Activated CD4-positive, alpha-beta T cell treated with anti-CD3 and anti-CD28 coated beads, Interleukin-2, amount 50 U/mL, for 16 hours (primary cell): ENCODE measurements around the gene CELF4.
"Not testable (repeated sequence)": the region's sequence is repeated elsewhere in the genome, so short reads cannot be mapped to it uniquely, and the experiment has no call there.

Experiments
- DNase-seq: peaks from one replicate; pipeline ENCODE4 v3.0.0-alpha.2; 2020

The CELF4 gene

GRCh38 chr18:37385846-37386778, 179.5 kb downstream of the CELF4 start:
- peak; percentile 25 for DNase-seq

GRCh38 chr18:37383846-37384595, 181.6 kb downstream of the CELF4 start:
- no peak for DNase-seq

DNA sequence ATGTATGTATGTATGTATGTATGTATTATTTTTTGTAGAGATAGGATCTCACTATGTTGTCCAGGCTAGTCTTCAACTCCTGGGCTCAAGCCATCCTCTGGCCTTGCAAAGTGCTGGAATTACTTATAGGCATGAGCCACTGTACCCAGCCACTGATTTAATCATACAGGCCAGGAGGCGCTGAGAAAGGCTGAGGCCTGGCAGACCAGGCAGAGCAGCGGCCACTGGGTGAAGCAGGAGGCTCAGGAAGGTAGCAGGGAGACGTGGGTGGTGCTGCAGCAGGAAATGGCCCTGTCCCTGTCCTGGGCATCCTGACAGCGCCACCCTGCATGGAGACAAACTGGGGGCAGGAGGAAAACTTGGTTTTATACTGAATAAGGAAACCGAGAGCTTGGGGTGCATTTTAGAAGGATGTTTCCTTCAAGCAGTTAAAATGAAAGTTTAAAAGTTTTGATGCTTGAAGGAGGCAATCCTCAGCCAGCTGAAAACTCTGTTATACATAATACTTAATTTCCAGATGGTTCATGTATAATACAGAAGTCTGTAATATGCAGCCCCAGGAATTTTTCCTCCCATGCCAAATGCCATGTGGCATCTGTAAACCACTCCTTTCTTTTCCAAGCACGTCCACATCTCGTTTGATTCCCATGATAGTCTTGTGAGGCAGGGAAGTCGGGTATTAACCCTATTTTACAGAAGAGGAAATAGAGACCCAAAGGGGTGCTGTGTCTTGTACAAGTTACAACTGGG, 182.4 kb downstream of the CELF4 start:
- DNase-seq, result no peak

DNA sequence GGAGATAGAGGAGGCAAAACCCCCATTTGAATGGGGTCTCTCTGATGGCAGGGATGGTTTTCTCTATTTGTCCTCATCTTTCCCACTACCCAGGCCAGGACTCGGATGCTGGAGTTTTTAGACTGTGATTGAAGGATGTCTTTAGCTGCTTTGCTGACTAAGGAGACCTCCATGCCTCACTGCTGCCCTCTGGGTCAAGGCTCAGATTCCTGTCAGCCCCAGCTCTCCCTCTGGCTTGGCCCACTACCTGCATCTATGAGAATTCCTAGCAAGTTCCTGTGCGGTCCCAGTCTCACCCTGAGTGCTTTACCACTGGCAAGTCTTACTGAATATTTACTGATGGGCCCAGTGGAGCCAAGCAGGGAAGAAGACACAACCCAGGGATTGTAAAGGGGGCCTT, 184.0 kb downstream of the CELF4 start:
- DNase-seq, result no peak

DNA sequence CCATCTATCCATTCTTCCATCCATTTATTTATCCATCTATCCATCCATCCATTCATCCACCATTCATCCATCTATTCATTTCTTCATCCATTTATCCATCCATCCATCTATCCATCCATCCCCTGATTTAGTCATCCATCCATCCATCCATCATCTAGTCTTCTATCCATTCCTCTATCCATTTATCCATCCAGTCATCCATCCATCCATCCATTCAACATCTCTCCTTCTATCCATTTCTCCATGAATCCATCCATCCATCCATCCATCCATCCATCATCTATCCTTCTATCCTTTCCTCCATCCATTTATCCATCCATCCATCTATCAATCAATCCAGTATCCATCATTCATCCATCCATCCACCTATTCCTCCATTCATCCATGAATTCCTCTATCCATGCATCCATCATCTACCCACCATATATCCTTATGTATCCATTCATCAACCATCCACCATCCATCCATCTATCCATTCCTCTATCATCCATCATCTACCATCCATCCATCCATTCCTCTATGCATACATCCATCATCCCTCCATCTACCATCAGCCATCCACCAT, 185.0 kb downstream of the CELF4 start:
- no peak for DNase-seq

DNA sequence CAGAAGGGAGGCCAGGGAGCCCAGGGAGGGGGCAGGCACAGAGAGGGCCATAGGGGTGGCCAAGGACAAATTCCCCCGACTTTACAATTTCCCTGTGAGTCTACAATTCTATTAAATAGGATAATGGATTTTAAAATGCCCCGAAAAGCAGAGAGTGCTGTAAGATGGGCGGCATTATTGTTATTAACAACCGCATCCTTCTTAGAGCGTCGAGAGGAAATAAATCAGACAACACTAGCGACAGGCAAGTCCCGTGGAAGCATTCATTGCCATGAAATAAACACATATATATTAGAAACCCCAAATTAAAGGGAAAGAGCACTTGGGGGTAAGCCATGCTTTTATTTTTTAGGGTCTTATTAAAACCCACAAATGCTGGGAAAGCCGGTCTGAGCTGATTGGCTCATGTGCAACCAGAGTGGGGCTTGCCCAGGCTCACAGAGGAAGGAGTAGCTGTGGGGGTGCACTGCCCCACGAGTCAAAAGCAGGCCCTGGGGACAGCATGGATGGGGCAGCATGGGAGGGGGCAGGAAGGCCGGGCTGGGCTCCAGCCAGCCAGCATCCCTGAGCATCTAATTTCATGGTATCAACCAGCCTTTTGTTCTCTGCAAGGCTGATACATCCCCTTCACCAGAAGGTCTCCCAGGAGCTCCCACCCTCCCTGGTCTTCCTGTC, 187.1 kb downstream of the CELF4 start:
- DNase-seq, result no peak

DNA sequence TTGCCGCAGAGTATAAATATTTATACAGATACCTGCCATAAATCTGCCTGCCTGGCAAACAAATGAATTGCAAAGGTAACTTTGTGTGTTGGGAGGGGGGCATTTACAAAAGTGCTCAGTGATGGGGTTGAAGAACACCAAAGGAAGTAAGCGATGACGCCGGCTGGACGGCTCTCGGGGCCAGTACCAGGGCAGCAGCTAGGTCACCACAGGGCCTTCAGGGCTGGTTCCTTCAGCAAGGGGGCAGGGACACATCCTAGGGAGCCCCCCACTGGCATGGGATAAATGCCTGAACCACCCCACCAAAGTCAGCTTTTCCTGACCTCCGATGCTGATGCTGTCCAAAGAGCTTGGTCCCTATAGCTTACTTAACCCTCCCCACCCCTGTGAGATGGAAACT, 190.4 kb downstream of the CELF4 start:
- DNase-seq, result no peak

DNA sequence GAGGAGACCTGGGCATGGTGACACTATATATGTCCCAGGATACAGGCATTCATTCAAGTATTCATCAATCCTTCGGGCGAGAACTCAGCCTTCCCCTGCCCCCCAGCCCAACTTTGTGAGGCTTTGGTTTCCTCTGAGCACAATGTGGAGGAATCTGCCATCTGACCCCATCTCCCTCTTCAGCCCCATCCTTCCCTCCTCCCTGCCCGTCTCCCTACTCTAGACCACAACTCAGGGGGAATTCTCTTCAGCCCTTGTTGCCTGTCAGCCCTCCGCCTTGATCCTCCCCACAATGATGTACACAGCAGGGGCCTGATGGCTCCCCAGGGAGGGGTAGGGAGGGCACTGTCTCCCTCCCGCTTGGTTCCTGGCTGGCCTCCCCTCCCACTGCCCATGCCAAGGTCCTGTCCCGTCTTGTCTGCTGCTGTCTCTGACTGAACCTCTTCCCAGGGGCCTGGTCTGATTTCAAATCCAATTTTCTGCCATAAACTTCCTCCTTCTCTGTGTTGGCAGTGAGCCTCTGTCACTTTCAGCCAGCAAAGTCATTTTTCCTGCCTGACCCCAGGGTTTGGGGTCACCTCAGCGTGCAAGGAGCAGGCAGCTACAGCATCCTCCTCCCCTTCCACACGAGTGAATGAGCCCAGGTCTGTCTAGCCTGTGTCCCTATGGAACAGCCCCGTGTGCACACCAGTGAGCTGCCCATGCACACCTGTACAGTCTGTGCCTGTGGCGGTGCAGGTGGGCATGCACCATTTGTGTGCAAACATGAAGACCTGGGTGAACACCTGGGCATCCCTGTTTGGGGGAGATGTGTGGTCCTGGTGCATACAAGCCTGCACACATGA, 197.3 kb downstream of the CELF4 start:
- DNase-seq, result no peak

DNA sequence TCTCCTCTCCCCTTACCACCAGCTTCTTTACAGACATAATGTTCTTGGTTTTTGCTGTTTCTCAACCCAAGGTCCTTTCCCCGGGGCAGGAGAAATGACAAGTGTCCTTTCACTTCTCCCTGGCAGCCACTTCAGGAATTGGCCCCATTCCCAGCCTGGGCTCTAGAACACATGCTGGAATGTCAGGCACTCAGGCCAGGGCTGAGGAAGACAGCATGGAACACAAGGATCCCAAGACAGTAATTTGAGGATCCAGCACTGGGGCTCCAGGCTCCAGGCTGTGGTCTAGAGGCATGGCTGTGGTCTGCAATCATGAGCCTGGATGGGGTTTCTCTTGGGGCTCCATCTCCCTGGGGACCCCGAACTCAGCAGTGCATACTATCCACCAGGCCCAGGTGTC, 201.4 kb downstream of the CELF4 start:
- no peak for DNase-seq

DNA sequence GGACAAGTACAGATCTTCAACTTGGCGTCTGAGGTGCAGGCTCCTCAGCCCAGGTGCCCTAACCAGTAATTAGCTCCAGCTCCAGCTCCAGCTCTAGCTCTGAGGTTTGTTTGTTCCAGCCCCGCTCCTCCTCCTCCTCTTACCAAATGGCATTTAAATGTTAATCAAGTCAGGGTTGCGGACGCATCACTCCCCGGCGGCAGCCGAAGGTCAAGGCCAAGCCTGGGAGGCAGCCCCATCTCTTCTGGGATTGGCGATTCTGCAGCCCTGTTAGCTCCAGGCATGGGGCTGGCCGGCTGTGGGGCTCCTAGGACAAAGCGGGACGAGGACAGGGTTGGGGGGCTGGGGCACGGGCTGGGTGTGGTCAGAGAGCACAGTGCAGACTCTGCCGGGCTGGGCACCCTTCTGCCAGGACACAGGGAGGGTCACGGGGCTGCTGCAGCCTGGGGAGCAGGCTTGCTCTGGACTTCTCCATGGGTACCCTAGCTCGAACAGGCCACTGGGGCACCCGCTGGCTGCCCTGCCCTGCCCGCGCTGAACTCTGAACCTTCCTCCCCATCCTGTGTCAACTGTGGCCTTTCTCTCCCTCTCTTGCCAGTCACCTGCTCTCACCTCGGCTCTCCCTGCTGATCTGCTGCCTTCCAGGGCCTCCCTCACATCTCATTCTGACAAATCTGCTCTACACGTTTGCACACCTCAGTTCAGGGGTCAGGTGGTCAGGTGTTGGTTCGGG, 203.3 kb downstream of the CELF4 start:
- DNase-seq, result no peak

DNA sequence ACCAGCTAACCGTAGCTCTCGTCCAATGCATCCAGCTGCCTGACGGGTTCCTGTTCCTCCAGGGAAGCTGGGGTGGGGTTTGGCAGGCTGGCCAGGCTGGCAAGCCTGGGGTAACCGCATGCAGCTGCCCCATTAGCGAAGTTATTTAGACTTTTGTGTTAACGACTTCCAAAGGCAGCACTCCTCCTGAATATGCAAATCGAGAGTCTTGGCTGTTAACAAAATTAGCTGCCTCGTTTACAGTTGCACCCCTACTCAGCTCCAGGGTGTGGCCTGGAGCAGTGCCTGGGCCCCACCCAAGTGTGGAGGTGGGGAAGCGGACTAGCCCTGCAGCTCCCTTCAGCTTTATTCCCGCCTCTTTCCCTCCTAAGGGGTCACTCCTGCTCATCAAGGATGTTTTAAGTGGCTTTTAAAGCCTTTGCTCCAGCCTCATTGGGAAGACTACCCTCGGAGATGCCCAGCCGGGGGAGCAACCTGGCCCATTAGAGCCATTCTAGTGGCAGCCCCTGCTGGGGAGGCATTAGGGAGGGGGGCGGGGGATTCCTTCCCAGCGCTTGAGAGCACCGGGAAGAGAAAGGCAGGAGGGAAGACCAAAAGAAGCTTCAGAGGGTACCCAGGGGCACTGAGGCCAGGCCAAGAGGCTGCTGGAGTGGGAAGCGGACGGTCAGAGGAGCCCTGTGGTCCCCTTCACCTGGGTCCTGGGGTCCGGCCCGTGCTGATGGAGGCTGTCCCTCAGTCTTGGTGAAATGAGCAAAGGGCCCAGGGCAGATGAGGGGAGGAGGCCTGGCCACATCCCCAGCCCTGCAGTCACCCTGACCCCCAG, 204.1 kb downstream of the CELF4 start:
- no peak for DNase-seq

GRCh38 chr18:37358061-37358460, 207.5 kb downstream of the CELF4 start:
- DNase-seq, result not testable (repeated sequence)

GRCh38 chr18:37355772-37356171, 209.8 kb downstream of the CELF4 start:
- no peak for DNase-seq

DNA sequence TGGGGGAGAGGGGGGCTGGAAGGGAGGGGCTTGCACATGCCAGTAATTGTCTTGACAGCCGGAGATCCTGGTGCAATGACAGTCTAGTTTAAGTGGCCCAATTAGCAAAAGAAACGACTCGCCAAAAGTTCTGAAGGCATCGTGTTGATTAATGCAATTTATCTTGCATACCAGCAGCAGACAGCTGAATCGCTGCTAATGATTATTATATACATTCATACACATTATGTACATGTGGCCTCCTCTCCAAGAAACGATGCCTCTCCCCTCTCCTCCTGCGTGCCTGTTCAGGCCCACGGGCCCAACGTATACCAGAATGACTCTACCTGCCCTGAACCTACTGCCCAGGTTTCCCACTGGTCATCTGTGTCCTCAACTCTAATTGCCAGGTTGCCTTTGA, 214.5 kb downstream of the CELF4 start:
- DNase-seq, result no peak

DNA sequence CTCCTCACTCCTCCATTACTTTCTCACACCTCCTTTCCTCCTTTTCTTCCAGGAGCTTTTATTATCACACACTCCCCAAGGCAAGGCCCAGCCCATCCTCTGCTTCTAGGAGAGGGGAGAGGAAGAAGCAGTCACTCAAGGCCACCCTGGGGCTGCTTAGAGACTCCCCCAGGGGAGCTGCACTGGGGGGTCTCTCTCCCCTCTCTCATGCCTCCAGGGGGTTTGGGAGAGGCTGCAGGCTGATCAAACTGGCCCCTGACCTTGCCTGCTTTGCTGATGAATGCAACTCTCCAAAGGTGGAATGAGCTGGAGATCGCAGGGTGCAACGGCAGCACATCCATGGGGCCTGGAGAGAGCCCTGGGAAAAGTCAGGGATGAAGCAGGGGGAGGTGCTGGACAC, 216.9 kb downstream of the CELF4 start:
- DNase-seq, result no peak

- DNase-seq, result no peak
Observed at GRCh38 chr18:37346048-37346447, 219.6 kb downstream of the CELF4 start.

DNA sequence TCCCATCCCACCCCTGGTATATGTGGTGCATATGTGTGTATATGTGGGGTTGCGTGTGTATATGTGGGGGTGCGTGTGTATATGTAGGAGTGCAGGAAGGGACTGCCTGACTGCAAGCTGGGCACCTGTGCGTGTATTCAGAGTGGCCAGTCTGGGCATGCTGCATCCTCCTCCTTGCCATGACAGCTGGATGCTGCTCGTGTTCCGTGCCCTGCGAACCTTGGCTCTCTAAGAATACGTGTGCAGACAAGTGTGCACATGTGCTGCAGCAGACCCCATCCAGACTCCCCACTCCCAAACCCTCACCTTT, 222.1 kb downstream of the CELF4 start:
- DNase-seq, result no peak

DNA sequence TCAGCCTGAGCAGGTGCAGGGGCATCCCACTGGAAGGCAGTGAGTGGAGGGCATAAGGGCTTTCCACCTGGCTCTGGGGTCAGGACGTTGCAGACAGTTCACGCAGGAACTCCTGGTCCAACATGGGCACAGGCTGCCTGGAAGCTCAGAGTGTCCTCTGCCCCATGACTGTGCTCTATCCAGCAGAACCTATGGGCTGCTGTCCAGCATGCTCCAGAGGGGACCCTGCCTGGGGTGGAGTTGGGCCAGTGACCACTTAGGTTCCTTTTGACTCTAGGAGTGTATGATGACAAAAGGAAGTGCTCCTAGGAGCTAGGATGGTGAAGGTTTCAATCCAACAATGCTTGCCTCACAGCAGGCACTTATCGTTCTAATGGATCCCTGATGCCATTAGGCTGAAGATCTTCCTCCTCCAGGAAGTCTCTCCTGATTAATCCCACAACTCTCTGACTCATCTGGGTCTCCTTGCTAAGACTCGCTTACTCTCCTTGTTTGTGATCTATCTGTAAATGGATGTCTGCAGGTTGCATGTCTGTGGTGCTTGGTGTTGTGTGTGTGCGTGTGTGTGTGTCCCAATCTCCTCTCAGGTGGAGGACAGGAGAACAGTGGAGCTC, 224.0 kb downstream of the CELF4 start:
- no peak for DNase-seq

DNA sequence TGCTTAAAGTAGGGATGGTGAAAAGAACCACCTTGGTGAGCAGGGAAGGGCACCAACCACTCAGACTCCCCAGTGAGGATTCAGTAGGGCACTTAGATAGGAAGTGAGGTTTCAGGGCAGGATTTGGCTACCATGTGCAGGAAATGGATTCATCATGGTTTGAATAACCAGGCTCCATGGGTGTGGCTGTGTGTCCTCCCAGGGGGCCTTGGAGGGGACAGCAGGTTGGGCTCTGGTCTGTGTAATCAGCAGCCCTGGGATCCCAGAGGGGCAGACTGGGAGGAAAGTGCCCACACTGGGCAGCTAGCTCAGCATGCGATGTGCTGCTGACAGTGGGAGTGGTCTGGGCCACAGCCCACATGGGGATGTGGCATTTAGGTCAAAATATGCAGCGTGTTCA, 224.6 kb downstream of the CELF4 start:
- DNase-seq, result no peak
